ENCODE results near the gene ABCF1.

- TF ChIP-seq CEBPZ (IDR thresholded peaks at IDR 0.05; ENCODE audit: borderline replicate concordance, low read depth, low read length) (no peak), TCF7L2 (IDR thresholded peaks at IDR 0.05; ENCODE audit: low read depth, low read length) (no peak), ZBTB40 (IDR thresholded peaks at IDR 0.05) (peak; percentile 75), ZBTB40 (CRISPR knock-in tag; IDR thresholded peaks at IDR 0.05) (no peak), CTCF (IDR thresholded peaks at IDR 0.05 in 2 of 3, conservative IDR thresholded peaks at IDR 0.05 in 1 of 3; ENCODE audit: insufficient read depth in 2 of 3, low read depth in 1 of 3, low read length in 3 of 3) (peak in 1 of 3 experiments; percentile 23; a peak in 1 of 6 replicates), EHMT2 (IDR thresholded peaks at IDR 0.05) (no peak), ZNF740 (CRISPR knock-in tag; IDR thresholded peaks at IDR 0.05) (no peak), ZNF740 (tag; IDR thresholded peaks at IDR 0.05) (no peak), ELF1 (tag; IDR thresholded peaks at IDR 0.05) (no peak), USF2 (CRISPR knock-in tag; IDR thresholded peaks at IDR 0.05) (no peak), SIN3A (IDR thresholded peaks at IDR 0.05; ENCODE audit: borderline replicate concordance in 2 of 2, control insufficient read depth in 1 of 2, low read depth in 2 of 2, low read length in 2 of 2) (no peak; a peak in 1 of 4 replicates), TAF7 (tag; IDR thresholded peaks at IDR 0.05) (no peak), ETS1 (conservative IDR thresholded peaks at IDR 0.05; ENCODE audit: control insufficient read depth, low read depth, low read length) (no peak)
These were observed 55.5 kb downstream of the ABCF1 start, which contains the start of gene ATAT1 for GRCh38 chr6:30626484-30627366.

Data from K562 (cell line).